Measurements from ENCODE around the gene CCDC160. TPM values are rescaled to one million over a fixed set of nuclear protein-coding genes. Genes with fewer than 3 reads are reported as not detected.

CCDC160 gene
- total RNA-seq, 3 donors from 2014 or later (not counting 1 experiment from before 2014, with no cell fraction given): not detected

GRCh38 chrX:134287346-134287745, 50.4 kb downstream of the CCDC160 start:
- Histone ChIP-seq H3K27me3 (ENCODE audit: control insufficient read depth, insufficient read depth, low read length) (no peaks in the 10 kb centered on the region), H3K4me3 (ENCODE audit: low read length) (no peak overlapping the region), H3K36me3 (ENCODE audit: control insufficient read depth, insufficient read depth, low read length) (no peaks in the 10 kb centered on the region), H3K4me1 (ENCODE audit: control insufficient read depth, insufficient read depth, low read length) (no peaks in the 10 kb centered on the region), H3K9me3 (ENCODE audit: control insufficient read depth, insufficient read depth, low read length) (no peaks in the 10 kb centered on the region), H3K27ac (ENCODE audit: low read length) (no peak overlapping the region)
- H3K27me3 Mint-ChIP-seq (ENCODE audit: low read depth in 2 of 2): peaks cover 0 to 14% of the 10 kb centered on the region in 2 donors
- no peaks in the 10 kb centered on the region for H3K4me1 Mint-ChIP-seq
- H3K9me3 Mint-ChIP-seq: peaks cover 1 to 2% of the 10 kb centered on the region in 2 donors
- 62% methylated on average over 3 of the region's 4 CpGs for WGBS (ENCODE audit: insufficient coverage)
- no peak for ATAC-seq
- intact Hi-C loops (cut with micrococcal nuclease): no loop called here
- TF ChIP-seq CTCF (IDR thresholded peaks at IDR 0.05): no peak
- no peaks in the 10 kb centered on the region for H3K36me3 Mint-ChIP-seq
- no peak for DNase-seq
- H3K27ac Mint-ChIP-seq: no peak overlapping the region
- no peak overlapping the region for H3K4me3 Mint-ChIP-seq

GRCh38 chrX:134294548-134294947, 57.6 kb downstream of the CCDC160 start:
- ATAC-seq (no peak), DNase-seq (no peak)
- peaks cover 9% of the 10 kb centered on the region for H3K36me3 Mint-ChIP-seq
- intact Hi-C loops (cut with micrococcal nuclease): no loop called here
- TF ChIP-seq CTCF (IDR thresholded peaks at IDR 0.05): no peak
- no peak overlapping the region for H3K27ac Mint-ChIP-seq
- H3K36me3 ChIP-seq (ENCODE audit: control insufficient read depth, insufficient read depth, low read length): no peaks in the 10 kb centered on the region
- H3K27me3 ChIP-seq (ENCODE audit: control insufficient read depth, insufficient read depth, low read length): no peaks in the 10 kb centered on the region
- no peak overlapping the region for H3K4me3 Mint-ChIP-seq
- no peak overlapping the region for H3K27ac ChIP-seq (ENCODE audit: low read length)
- no peaks in the 10 kb centered on the region for H3K4me1 ChIP-seq (ENCODE audit: control insufficient read depth, insufficient read depth, low read length)
- no peak overlapping the region for H3K4me3 ChIP-seq (ENCODE audit: low read length)
- H3K4me1 Mint-ChIP-seq: no peaks in the 10 kb centered on the region
- H3K9me3 Mint-ChIP-seq: peaks cover 4 to 5% of the 10 kb centered on the region in 2 donors
- peaks cover 11 to 58% of the 10 kb centered on the region in 2 donors for H3K27me3 Mint-ChIP-seq (ENCODE audit: low read depth in 2 of 2)
- no peaks in the 10 kb centered on the region for H3K9me3 ChIP-seq (ENCODE audit: control insufficient read depth, insufficient read depth, low read length)

Other genes starting within 250 kb of the CCDC160 start
- 10 to 100 TPM; 16.0 to 21.4 (median 18.7) TPM for gene PHF6, start 136.1 kb downstream of the CCDC160 start, total RNA-seq
- gene HPRT1, start 223.0 kb downstream of the CCDC160 start, total RNA-seq: 10 to 100 TPM; 15.1 to 17.8 (median 17.7) TPM

Data from natural killer cell (primary cell).